GM12878 (cell line): ENCODE results near the gene ZNF416. TPM values are rescaled to one million over a fixed set of nuclear protein-coding genes. Genes with fewer than 3 reads are reported as not detected.

Experiments
- ATAC-seq: fragments of 200-7000 bp; cut with Tn5 transposase; 3 replicates; pipeline ENCODE4 v1.9.1; 2020; ENCODE audit warnings: mild to moderate bottlenecking, moderate library complexity
- BruUV-seq: library from RNA; stranded (reverse); fragments of 400-500 nt; replicated peaks from 2 replicates; lab custom pipeline; 2021; lab: Mats Ljungman, UMichigan
- CTCF ChIA-PET: fragments of 300-600 bp; sonication (Branson Sonifier 250); formaldehyde crosslinking; extraction: SDS; loops from one replicate; lab custom pipeline; 2021; ENCODE audit warnings: inconsistent platforms; lab: Yijun Ruan, JAX
- POLR2A ChIA-PET: fragments of 350-600 bp; formaldehyde crosslinking; extraction: SDS; loops from one replicate; lab custom pipeline; 2021; ENCODE audit warnings: inconsistent platforms; lab: Charles Lee
- RAD21 ChIA-PET: fragments of 300-600 bp; sonication (Branson Sonifier 250); formaldehyde crosslinking; loops from one replicate; lab custom pipeline; 2023; ENCODE audit warnings: antibody characterized with exemption; ENCODE audit not compliant: unreplicated experiment; lab: Charles Lee
- SMC1A ChIA-PET: fragments of 300-600 bp; sonication (Branson Sonifier 250); formaldehyde crosslinking; loops from one replicate; lab custom pipeline; 2023; ENCODE audit not compliant: unreplicated experiment, uncharacterized antibody; lab: Charles Lee
- DNase-seq: peaks from one replicate; pipeline ENCODE4 v3.0.0-alpha.2; 2011; ENCODE audit warnings: low read depth, low spot score
- FAIRE-seq: peaks from 3 replicates; lab custom pipeline; 2011; peaks lifted over from hg19 to GRCh38; lab: Jason Lieb, UNC
- H2AFZ ChIP-seq: 2 replicates; pipeline ENCODE4 v1.6.0; 2011; ENCODE audit warnings: low read depth, low read length, control low read depth; ENCODE audit not compliant: control insufficient read depth
- H3K27ac ChIP-seq: 2 replicates; pipeline ENCODE4 v1.5.1; 2011; ENCODE audit warnings: control low read depth; ENCODE audit not compliant: control insufficient read depth, insufficient read depth
- H3K27me3 ChIP-seq, 2 experiments: replicated peaks in 1 of 2; 2 replicates each; pipeline versions ENCODE4 v1.6.0 to v1.6.1; 2011; ENCODE audit warnings: low read length in 1 of 2; ENCODE audit not compliant: control insufficient read depth in 2 of 2, insufficient read depth in 2 of 2
- H3K36me3 ChIP-seq, 2 experiments: 2 replicates each; pipeline ENCODE4 v1.5.1; 2011; ENCODE audit warnings: low read length in 1 of 2; ENCODE audit not compliant: control insufficient read depth in 2 of 2, insufficient read depth in 2 of 2
- H3K4me1 ChIP-seq: 2 replicates; pipeline ENCODE4 v1.6.1; 2011; ENCODE audit warnings: mild to moderate bottlenecking, low read length, moderate library complexity, mixed read lengths; ENCODE audit not compliant: control insufficient read depth, insufficient read depth
- H3K4me2 ChIP-seq: 2 replicates; pipeline ENCODE4 v1.6.0; 2011; ENCODE audit warnings: control low read depth; ENCODE audit not compliant: control insufficient read depth, insufficient read depth
- H3K4me3 ChIP-seq: fragments of 200-600 bp; sonication (generic); 2 replicates; pipeline ENCODE4 v1.5.1; 2016
- H3K79me2 ChIP-seq: 2 replicates; pipeline ENCODE4 v1.6.0; 2011; ENCODE audit warnings: low read length; ENCODE audit not compliant: control insufficient read depth, insufficient read depth
- H3K9ac ChIP-seq: 2 replicates; pipeline ENCODE4 v1.8.0; 2011; ENCODE audit warnings: low read length, control low read depth, mixed read lengths; ENCODE audit not compliant: control insufficient read depth, insufficient read depth
- H3K9me3 ChIP-seq: replicated peaks from 3 replicates; pipeline ENCODE4 v1.5.1; 2011; ENCODE audit warnings: mild to moderate bottlenecking, low read length; ENCODE audit not compliant: control insufficient read depth, insufficient read depth
- H4K20me1 ChIP-seq: 2 replicates; pipeline ENCODE4 v1.6.0; 2011; ENCODE audit not compliant: control insufficient read depth, insufficient read depth
- ATF7 ChIP-seq: fragments of 450-650 bp; IDR thresholded peaks from 2 replicates; pipeline ENCODE4 v1.6.1; 2016; ENCODE audit warnings: low read depth, mild to moderate bottlenecking
- BMI1 ChIP-seq: fragments of 450-650 bp; IDR thresholded peaks from 2 replicates; pipeline ENCODE4 v1.6.1; 2016; ENCODE audit warnings: mild to moderate bottlenecking, moderate library complexity, borderline replicate concordance
- CREM ChIP-seq: IDR thresholded peaks from 2 replicates; pipeline ENCODE4 v1.6.1; 2014; ENCODE audit warnings: antibody characterized with exemption, low read depth
- EZH2 ChIP-seq: IDR thresholded peaks from 2 replicates; pipeline ENCODE4 v1.6.1; 2012; ENCODE audit warnings: low read depth, mild to moderate bottlenecking, control low read depth, inconsistent platforms, low read length, borderline replicate concordance; ENCODE audit not compliant: control insufficient read depth
- FOXK2 ChIP-seq: fragments of 450-650 bp; IDR thresholded peaks from 2 replicates; pipeline ENCODE4 v1.6.1; 2017; ENCODE audit warnings: mild to moderate bottlenecking, moderate library complexity
- HDGF ChIP-seq: fragments of 450-650 bp; IDR thresholded peaks from 2 replicates; pipeline ENCODE4 v1.6.1; 2016; ENCODE audit warnings: antibody characterized with exemption
- KLF5 ChIP-seq: fragments of 450-650 bp; IDR thresholded peaks from 2 replicates; pipeline ENCODE4 v1.6.1; 2014; ENCODE audit warnings: mild to moderate bottlenecking; ENCODE audit not compliant: partially characterized antibody
- LARP7 ChIP-seq: fragments of 450-650 bp; IDR thresholded peaks from 2 replicates; pipeline ENCODE4 v1.6.1; 2017; ENCODE audit warnings: mild to moderate bottlenecking
- NFXL1 ChIP-seq: fragments of 450-650 bp; IDR thresholded peaks from 2 replicates; pipeline ENCODE4 v1.6.1; 2017; ENCODE audit warnings: antibody characterized with exemption, mild to moderate bottlenecking, borderline replicate concordance
- NRF1 ChIP-seq: conservative IDR thresholded peaks from 2 replicates; pipeline ENCODE4 v1.6.1; 2011; ENCODE audit warnings: mild to moderate bottlenecking, low read depth, low read length, improper control_type of control experiment
- RELA ChIP-seq: fragments of 450-650 bp; IDR thresholded peaks from 2 replicates; pipeline ENCODE4 v1.8.0; 2014; ENCODE audit warnings: borderline replicate concordance; ENCODE audit not compliant: partially characterized antibody
- STAT1 ChIP-seq: fragments of 450-650 bp; conservative IDR thresholded peaks from 2 replicates; pipeline ENCODE4 v1.6.1; 2014; ENCODE audit warnings: antibody characterized with exemption, mild to moderate bottlenecking
- STAT3 ChIP-seq: IDR thresholded peaks from 2 replicates; pipeline ENCODE4 v1.6.1; 2011; ENCODE audit warnings: low read depth, low read length, improper control_type of control experiment
- TAF1 ChIP-seq: IDR thresholded peaks from 2 replicates; pipeline ENCODE4 v1.6.1; 2011; ENCODE audit warnings: mild to moderate bottlenecking, low read depth, low read length, borderline replicate concordance
- YBX1 ChIP-seq: fragments of 450-650 bp; IDR thresholded peaks from 2 replicates; pipeline ENCODE4 v1.6.1; 2016; ENCODE audit warnings: antibody characterized with exemption
- ZSCAN29 ChIP-seq: fragments of 450-650 bp; IDR thresholded peaks from 2 replicates; pipeline ENCODE4 v1.6.1; 2017; ENCODE audit warnings: mild to moderate bottlenecking, moderate library complexity
- WGBS: methylation state at CpG from one replicate; pipeline ENCODE4 v1.1.6; 2016; ENCODE audit warnings: low lambda C conversion rate; ENCODE audit not compliant: insufficient replicate concordance, insufficient coverage; ENCODE audit errors: missing lambda C conversion rate; 5-methylcytosine and 5-hydroxymethylcytosine counted together
- in situ Hi-C: fragments of 300-500 bp; cut with MboI; formaldehyde crosslinking; loops from 9 replicates; pipeline ENCODE4 v1.14.3; 2018; ENCODE audit warnings: mixed read lengths
- intact Hi-C: fragments of 100-400 bp; cut with micrococcal nuclease; formaldehyde crosslinking; loops from one replicate; pipeline ENCODE4 v1.14.2; 2022; ENCODE audit not compliant: unreplicated experiment
- polyA plus RNA-seq, 11 experiments: library from polyadenylated mRNA; depleted of rRNA in 4 of 11; unstranded in 6 of 11; stranded (reverse) in 5 of 11; fragments of >200 nt; fragmentation: Nextera tagmentation in 4 of 11; fragmentation: Illumina TruSeq in 1 of 11; extraction: Ambion mirVana in 4 of 11; extraction: Trizol in 1 of 11; gene quantifications; 1 replicate in 1 of 11; 2 replicates in 10 of 11; pipeline versions ENCODE4 v1.2.1 to v1.2.3, GENCODE V29; 2011 to 2016; ENCODE audit warnings: inconsistent platforms in 2 of 11, missing spikeins in 2 of 11, low read depth in 1 of 11
- total RNA-seq, 4 experiments: library from RNA; depleted of rRNA in 3 of 4; stranded (reverse); fragments of >200 nt in 3 of 4; fragmentation: Illumina TruSeq in 1 of 4; extraction: Trizol in 1 of 4; gene quantifications; 2 replicates each; pipeline versions ENCODE4 v1.2.1 to v1.2.3, GENCODE V29; 2013 to 2021
- TF ChIP-seq, protein P1 (sequence below): fragments of 450-650 bp; conservative IDR thresholded peaks from 2 replicates; pipeline ENCODE4 v1.6.1; 2017; ENCODE audit warnings: mild to moderate bottlenecking, moderate library complexity
- TF ChIP-seq, protein P2 (sequence below): fragments of 450-650 bp; IDR thresholded peaks from 2 replicates; pipeline ENCODE4 v1.6.1; 2017; ENCODE audit warnings: low read depth, mild to moderate bottlenecking, moderate library complexity

The ZNF416 gene
- total and polyA plus RNA-seq, 10 of the 15 experiments (the other 5 are each of a cell fraction or from before 2014, with no cell fraction given): 1.2 to 5.4 (median 4.7) TPM

DNA sequence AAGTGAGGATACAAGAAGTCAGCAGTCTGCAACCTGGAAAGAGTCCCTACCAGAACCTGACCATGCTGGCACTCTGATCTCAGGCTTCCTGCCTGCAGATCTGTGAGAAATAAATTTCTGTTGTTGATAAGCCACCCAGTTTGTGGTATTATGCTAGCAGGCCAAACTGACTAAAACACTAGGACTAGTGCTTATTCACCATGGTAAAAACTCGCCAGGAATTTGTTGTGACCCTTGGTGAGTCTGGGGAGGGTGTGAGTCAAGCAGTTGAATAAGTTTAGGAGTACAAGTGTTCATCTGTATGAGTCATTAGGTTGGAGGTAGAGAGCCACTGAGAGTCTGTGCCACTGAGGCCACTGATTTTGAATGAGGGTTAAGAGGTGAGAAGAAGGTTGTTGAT, 8.8 kb upstream of the ZNF416 start (continued):
- TF ChIP-seq, protein P1, sequence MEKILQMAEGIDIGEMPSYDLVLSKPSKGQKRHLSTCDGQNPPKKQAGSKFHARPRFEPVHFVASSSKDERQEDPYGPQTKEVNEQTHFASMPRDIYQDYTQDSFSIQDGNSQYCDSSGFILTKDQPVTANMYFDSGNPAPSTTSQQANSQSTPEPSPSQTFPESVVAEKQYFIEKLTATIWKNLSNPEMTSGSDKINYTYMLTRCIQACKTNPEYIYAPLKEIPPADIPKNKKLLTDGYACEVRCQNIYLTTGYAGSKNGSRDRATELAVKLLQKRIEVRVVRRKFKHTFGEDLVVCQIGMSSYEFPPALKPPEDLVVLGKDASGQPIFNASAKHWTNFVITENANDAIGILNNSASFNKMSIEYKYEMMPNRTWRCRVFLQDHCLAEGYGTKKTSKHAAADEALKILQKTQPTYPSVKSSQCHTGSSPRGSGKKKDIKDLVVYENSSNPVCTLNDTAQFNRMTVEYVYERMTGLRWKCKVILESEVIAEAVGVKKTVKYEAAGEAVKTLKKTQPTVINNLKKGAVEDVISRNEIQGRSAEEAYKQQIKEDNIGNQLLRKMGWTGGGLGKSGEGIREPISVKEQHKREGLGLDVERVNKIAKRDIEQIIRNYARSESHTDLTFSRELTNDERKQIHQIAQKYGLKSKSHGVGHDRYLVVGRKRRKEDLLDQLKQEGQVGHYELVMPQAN: no peak
- TF ChIP-seq BMI1: no peak
- TF ChIP-seq NFXL1: no peak
- no peak for TF ChIP-seq STAT3
- TF ChIP-seq RELA: no peak

DNA sequence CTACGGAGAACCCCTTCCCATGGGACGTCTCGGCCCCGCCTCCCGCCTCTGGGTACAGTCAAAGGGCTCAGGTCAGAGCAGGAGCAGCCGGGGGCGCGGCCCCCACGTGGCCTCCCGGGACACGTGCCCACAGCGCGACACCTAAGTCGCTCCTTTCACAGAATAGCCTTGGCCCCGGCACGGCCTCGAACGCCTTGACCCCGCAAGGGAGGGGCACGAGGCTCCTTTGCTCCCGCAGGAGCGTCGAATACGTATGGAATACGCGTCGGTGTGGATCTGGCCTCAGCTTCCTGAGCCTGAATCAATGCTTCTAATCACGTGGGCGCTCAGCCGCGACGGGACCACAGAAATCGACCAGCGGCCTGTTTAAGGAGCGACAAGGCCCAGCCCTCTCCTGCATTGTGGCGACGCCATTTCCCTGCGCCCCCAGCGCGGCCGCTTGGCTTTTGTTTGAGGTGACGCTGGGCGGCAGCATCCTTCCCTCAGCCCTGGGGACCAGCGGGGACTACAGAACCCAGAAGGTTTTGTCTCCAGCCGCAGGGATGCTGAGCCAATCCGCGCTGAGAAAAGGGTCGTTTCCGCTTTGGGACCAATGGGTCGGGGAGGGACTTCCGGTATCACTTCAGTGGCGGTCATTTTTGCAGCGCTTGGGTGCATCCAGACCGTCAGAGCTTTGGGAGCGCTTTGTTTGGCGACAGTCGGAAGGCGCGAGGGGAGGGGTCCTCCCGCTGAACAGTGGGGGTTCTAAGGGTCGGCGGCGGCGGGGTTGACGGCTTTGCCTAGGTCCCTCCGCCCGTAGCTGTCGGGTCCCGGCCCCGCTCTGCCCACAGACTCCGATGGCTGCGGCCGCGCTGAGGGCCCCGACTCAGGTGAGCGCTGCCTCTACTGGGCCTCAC, 5.1 kb upstream of the ZNF416 start, which contains the start of gene ZIK1:
Gene ZIK1 (plus strand): TSS at position 625 of the 896 bp plus-strand sequence. CDS start 212 bp downstream, at position 837.
- intact Hi-C loops: no loop called here
- Histone ChIP-seq H2AFZ (peak within 1 kb of the TSS; percentile 90), H4K20me1 (no peaks in the 10 kb centered on the region), H3K36me3 (no peaks in the 10 kb centered on the region), H3K79me2 (no peaks in the 10 kb centered on the region), H3K4me1 (peaks cover 6% of the 10 kb centered on the region; the same call in 1 of the 2 replicates), H3K4me2 (peak within 1 kb of the TSS; percentile 92), H3K4me3 (peak within 1 kb of the TSS; percentile 77), H3K9ac (peak within 1 kb of the TSS; percentile 32; the same call in 1 of the 2 replicates), H3K9me3 (peaks cover 36% of the 10 kb centered on the region), H3K27ac (no peak within 1 kb of the TSS), H3K27me3 (no peaks in the 10 kb centered on the region)
- FAIRE-seq: peak; percentile 92
- DNase-seq: peak; percentile 61
- no TSS peak for BruUV-seq
- ChIA-PET POLR2A (no interaction called here), SMC1A (no interaction called here), CTCF (no interaction called here), RAD21 (no interaction called here)
- ATAC-seq: peak; percentile 93
- 20% methylated on average over 61 of the region's 76 CpGs for WGBS
- in situ Hi-C loops: no loop called here
- TF ChIP-seq TAF1: peak; percentile 37; the same call in 1 of the 2 replicates
- peak; percentile 59; the same call in 1 of the 2 replicates for TF ChIP-seq LARP7
- no peak for TF ChIP-seq YBX1
- TF ChIP-seq KLF5: peak; percentile 57
- TF ChIP-seq EZH2: no peak
- TF ChIP-seq, protein P2, sequence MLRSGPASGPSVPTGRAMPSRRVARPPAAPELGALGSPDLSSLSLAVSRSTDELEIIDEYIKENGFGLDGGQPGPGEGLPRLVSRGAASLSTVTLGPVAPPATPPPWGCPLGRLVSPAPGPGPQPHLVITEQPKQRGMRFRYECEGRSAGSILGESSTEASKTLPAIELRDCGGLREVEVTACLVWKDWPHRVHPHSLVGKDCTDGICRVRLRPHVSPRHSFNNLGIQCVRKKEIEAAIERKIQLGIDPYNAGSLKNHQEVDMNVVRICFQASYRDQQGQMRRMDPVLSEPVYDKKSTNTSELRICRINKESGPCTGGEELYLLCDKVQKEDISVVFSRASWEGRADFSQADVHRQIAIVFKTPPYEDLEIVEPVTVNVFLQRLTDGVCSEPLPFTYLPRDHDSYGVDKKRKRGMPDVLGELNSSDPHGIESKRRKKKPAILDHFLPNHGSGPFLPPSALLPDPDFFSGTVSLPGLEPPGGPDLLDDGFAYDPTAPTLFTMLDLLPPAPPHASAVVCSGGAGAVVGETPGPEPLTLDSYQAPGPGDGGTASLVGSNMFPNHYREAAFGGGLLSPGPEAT: no peak
- no peak for TF ChIP-seq FOXK2
- TF ChIP-seq NRF1: no peak
- no peak for TF ChIP-seq ATF7
- no peak for TF ChIP-seq HDGF
- TF ChIP-seq CREM: peak; percentile 70
- no peak for TF ChIP-seq ZSCAN29
- no peak for TF ChIP-seq STAT1
